SK-N-SH (cell line): Measurements from ENCODE around the gene ZBTB8OS. TPM values are rescaled to one million over a fixed set of nuclear protein-coding genes. Genes with fewer than 3 reads are reported as not detected.
A peak's percentile ranks its signal among the peaks of the same experiment; 100 is the strongest.

Source experiments
- CTCF ChIA-PET: fragments of 300-600, 350-600 bp; formaldehyde crosslinking; extraction: SDS; loops from one replicate; lab custom pipeline; 2021; lab: Yijun Ruan, JAX
- POLR2A ChIA-PET: fragments of 350-600 bp; sonication (Branson Sonifier 250); formaldehyde crosslinking; extraction: SDS; loops from one replicate; lab custom pipeline; 2020; ENCODE audit warnings: antibody characterized with exemption, inconsistent platforms; lab: Yijun Ruan, JAX
- DNase-seq: peaks from one replicate; pipeline ENCODE4 v3.0.0; 2012
- H2AFZ ChIP-seq: fragments of 200-600 bp; sonication (generic); 2 replicates; pipeline ENCODE4 v1.8.1; 2016; ENCODE audit warnings: antibody characterized with exemption, mild to moderate bottlenecking, low read depth
- H3F3A ChIP-seq: fragments of 200-600 bp; sonication (generic); replicated peaks from 2 replicates; pipeline ENCODE3; 2016; ENCODE audit warnings: antibody characterized with exemption, mild to moderate bottlenecking; ENCODE audit not compliant: insufficient read depth
- H3K27ac ChIP-seq, 2 experiments: fragments of 200-500 bp in 1 of 2; fragments of 200-600 bp in 1 of 2; sonication (Bioruptor generic) in 1 of 2; sonication (generic), shearing (Covaris generic) in 1 of 2; 2 replicates each; pipeline versions ENCODE4 v1.5.1 to v1.6.1; 2014 to 2016; ENCODE audit warnings: low read depth in 2 of 2, inconsistent platforms in 1 of 2, low read length in 1 of 2, mild to moderate bottlenecking in 1 of 2, mixed read lengths in 1 of 2
- H3K27me3 ChIP-seq: fragments of 200-600 bp; sonication (generic), shearing (Covaris generic); 2 replicates; pipeline ENCODE4 v1.6.1; 2016; ENCODE audit warnings: mixed run types; ENCODE audit not compliant: insufficient read depth
- H3K36me3 ChIP-seq, 2 experiments: fragments of 200-500 bp in 1 of 2; fragments of 200-600 bp in 1 of 2; sonication (Bioruptor generic) in 1 of 2; sonication (generic) in 1 of 2; replicated peaks in 1 of 2; 2 replicates each; pipeline versions ENCODE3 to v1.5.1; 2014 to 2016; ENCODE audit warnings: low read length in 1 of 2, mild to moderate bottlenecking in 1 of 2; ENCODE audit not compliant: insufficient read depth in 2 of 2, control insufficient read depth in 1 of 2
- H3K4me1 ChIP-seq, 2 experiments: fragments of 200-500 bp in 1 of 2; fragments of 200-600 bp in 1 of 2; sonication (Bioruptor generic) in 1 of 2; sonication (generic), shearing (Covaris generic) in 1 of 2; 2 replicates each; pipeline versions ENCODE4 v1.5.1 to v1.6.1; 2014 to 2016; ENCODE audit warnings: low read depth in 1 of 2, low read length in 1 of 2, mixed run types in 1 of 2; ENCODE audit not compliant: insufficient read depth in 2 of 2, control insufficient read depth in 1 of 2
- H3K4me2 ChIP-seq: fragments of 200-600 bp; sonication (generic), shearing (Covaris generic); 2 replicates; pipeline ENCODE4 v1.6.1; 2017; ENCODE audit warnings: mixed run types
- H3K4me3 ChIP-seq, 2 experiments: fragments of 200-500 bp in 1 of 2; fragments of 200-600 bp in 1 of 2; sonication (Bioruptor generic) in 1 of 2; sonication (generic), shearing (Covaris generic) in 1 of 2; 2 replicates each; pipeline versions ENCODE4 v1.5.1 to v1.8.1; 2014 to 2016; ENCODE audit warnings: low read depth in 2 of 2, inconsistent platforms in 1 of 2, low read length in 1 of 2, mild to moderate bottlenecking in 1 of 2, mixed read lengths in 1 of 2, moderate library complexity in 1 of 2
- H3K79me2 ChIP-seq: fragments of 200-600 bp; sonication (generic); 2 replicates; pipeline ENCODE4 v1.8.1; 2017; ENCODE audit warnings: mild to moderate bottlenecking; ENCODE audit not compliant: insufficient read depth
- H3K9ac ChIP-seq: fragments of 200-600 bp; sonication (generic); 2 replicates; pipeline ENCODE4 v1.6.1; 2017; ENCODE audit warnings: mixed run types
- H3K9me2 ChIP-seq: fragments of 200-600 bp; sonication (generic); 2 replicates; pipeline ENCODE4 v1.6.1; 2017; ENCODE audit warnings: mixed run types
- H3K9me3 ChIP-seq: fragments of 200-600 bp; sonication (generic); 2 replicates; pipeline ENCODE4 v1.6.1; 2017; ENCODE audit warnings: mixed run types, mild to moderate bottlenecking, moderate library complexity
- H4K20me1 ChIP-seq: fragments of 200-600 bp; sonication (generic); 2 replicates; pipeline ENCODE4 v1.6.1; 2017; ENCODE audit warnings: mild to moderate bottlenecking, mixed run types; ENCODE audit not compliant: insufficient read depth
- CHD2 ChIP-seq: fragments of 150-350 bp; IDR thresholded peaks from 2 replicates; pipeline ENCODE4 v1.6.1; 2018; ENCODE audit warnings: low read length; ENCODE audit not compliant: partially characterized antibody
- ELF1 ChIP-seq: IDR thresholded peaks from 2 replicates; pipeline ENCODE4 v1.4.0; 2012
- EZH2phosphoT487 ChIP-seq: fragments of 200-600 bp; sonication (generic); IDR thresholded peaks from 2 replicates; pipeline ENCODE4 v1.6.1; 2017; ENCODE audit warnings: low read depth, mixed run types, mild to moderate bottlenecking, antibody characterized with exemption, moderate library complexity, borderline replicate concordance
- FOXM1 ChIP-seq: IDR thresholded peaks from 2 replicates; pipeline ENCODE4 v1.4.0; 2012; ENCODE audit warnings: low read depth, mild to moderate bottlenecking
- GATA2 ChIP-seq: sonication (generic); formaldehyde crosslinking; IDR thresholded peaks from 2 replicates; pipeline ENCODE4 v1.5.0; 2020; ENCODE audit warnings: mild to moderate bottlenecking, missing genetic modification reagents
- MEF2A ChIP-seq: IDR thresholded peaks from 2 replicates; pipeline ENCODE4 v1.4.0; 2012; ENCODE audit warnings: low read depth, borderline replicate concordance
- MXI1 ChIP-seq: IDR thresholded peaks from 2 replicates; pipeline ENCODE4 v1.6.1; 2012; ENCODE audit warnings: mild to moderate bottlenecking, low read depth, low read length, improper control_type of control experiment
- RAD21 ChIP-seq: IDR thresholded peaks from 2 replicates; pipeline ENCODE4 v1.6.1; 2012; ENCODE audit warnings: mild to moderate bottlenecking, low read length
- RCOR1 ChIP-seq: fragments of 150-350 bp; IDR thresholded peaks from 2 replicates; pipeline ENCODE4 v1.6.1; 2017; ENCODE audit warnings: antibody characterized with exemption, low read length
- RXRA ChIP-seq: IDR thresholded peaks from 2 replicates; pipeline ENCODE4 v1.4.0; 2012; ENCODE audit warnings: low read depth, mild to moderate bottlenecking, borderline replicate concordance
- SIN3A ChIP-seq: IDR thresholded peaks from 2 replicates; pipeline ENCODE4 v1.6.1; 2012; ENCODE audit warnings: low read depth, mild to moderate bottlenecking, low read length, moderate library complexity, borderline replicate concordance
- TCF12 ChIP-seq: IDR thresholded peaks from 2 replicates; pipeline ENCODE4 v1.4.0; 2012
- YY1 ChIP-seq: IDR thresholded peaks from 2 replicates; pipeline ENCODE4 v1.4.0; 2012; ENCODE audit warnings: low read depth, mild to moderate bottlenecking
- WGBS: methylation state at CpG from one replicate; pipeline ENCODE4 v1.1.6; 2017; ENCODE audit warnings: low lambda C conversion rate; 5-methylcytosine and 5-hydroxymethylcytosine counted together
- polyA plus RNA-seq, 3 experiments: library from polyadenylated mRNA; depleted of rRNA; stranded (reverse); fragments of >200 nt; gene quantifications; 2 replicates each; pipeline ENCODE4 v1.2.3, GENCODE V29; 2012
- TF ChIP-seq, protein P1 (sequence below): IDR thresholded peaks from 2 replicates; pipeline ENCODE4 v1.4.0; 2012; ENCODE audit warnings: low read depth, borderline replicate concordance
- TF ChIP-seq, protein P2 (sequence below): fragments of 150-350 bp; IDR thresholded peaks from 2 replicates; pipeline ENCODE4 v1.6.1; 2016; ENCODE audit warnings: mild to moderate bottlenecking, low read depth, low read length
- TF ChIP-seq, protein P3 (sequence below): fragments of 200-600 bp; sonication (generic); IDR thresholded peaks from 2 replicates; pipeline ENCODE4 v1.6.1; 2017; ENCODE audit warnings: antibody characterized with exemption, mild to moderate bottlenecking, moderate library complexity
- TF ChIP-seq, protein P4 (sequence below): IDR thresholded peaks from 2 replicates; pipeline ENCODE4 v1.6.1; 2012; ENCODE audit warnings: mild to moderate bottlenecking, low read depth, low read length, moderate library complexity
- TF ChIP-seq, protein P5 (sequence below): IDR thresholded peaks from 2 replicates; pipeline ENCODE4; 2012
- TF ChIP-seq, protein P6 (sequence below): fragments of 150-350 bp; IDR thresholded peaks from 2 replicates; pipeline ENCODE4 v1.6.1; 2017; ENCODE audit warnings: antibody characterized with exemption, low read length, low read depth, borderline replicate concordance

The ZBTB8OS gene
- polyA plus RNA-seq, 1 of the 3 experiments (the other 2 are of a cell fraction), result 59.2 TPM

DNA sequence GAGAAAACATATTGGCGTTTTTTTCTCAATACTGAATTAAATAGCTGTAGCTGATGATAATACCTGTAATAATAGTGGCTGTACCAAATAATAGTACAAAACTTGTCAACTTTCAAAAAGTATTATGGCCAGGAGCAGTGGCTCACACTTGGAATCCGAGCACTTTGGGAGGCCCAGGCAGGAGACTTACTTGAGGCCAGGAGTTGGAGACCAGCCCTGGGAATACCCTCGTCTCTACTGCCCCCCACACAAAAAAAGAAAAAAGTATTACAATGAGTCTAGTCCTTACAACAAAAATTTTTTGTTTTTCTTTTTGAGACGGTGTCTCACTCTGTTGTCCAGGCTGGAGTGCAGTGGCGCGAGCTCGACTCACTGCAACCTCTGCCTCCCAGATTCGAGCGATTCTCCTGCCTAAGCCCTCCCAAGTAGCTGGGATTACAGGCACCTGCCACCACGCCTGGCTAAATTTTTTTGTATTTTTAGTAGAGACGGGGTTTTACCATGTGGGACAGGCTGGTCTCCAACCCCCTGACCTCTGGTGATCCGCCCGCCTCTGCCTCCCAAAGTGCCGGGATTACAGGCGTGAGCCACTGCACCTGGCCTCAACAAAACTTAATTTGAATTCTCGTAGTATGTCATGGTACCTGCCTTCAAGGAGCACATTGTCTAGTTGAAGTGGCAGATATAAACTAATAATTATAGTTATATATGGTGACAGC, 2.1 kb upstream of the ZBTB8OS start:
- Histone ChIP-seq H3K4me3 (peak overlapping the region; percentile 77 to 79), H3K9me3 (no peaks in the 10 kb centered on the region), H3K4me1 (peaks cover 4 to 13% of the 10 kb centered on the region in 2 experiments; a peak in 3 of 4 replicates), H3K27me3 (no peaks in the 10 kb centered on the region), H4K20me1 (0 out of 2 replicates have a peak, but pooled peaks cover 7% of the 10 kb centered on the region), H3K9ac (peak overlapping the region; percentile 93; the same call in 1 of the 2 replicates), H3K4me2 (peak overlapping the region; percentile 88), H3K27ac (peak overlapping the region in 1 of 2 experiments; percentile 99; a peak in 2 of 4 replicates), H3K9me2 (no peaks in the 10 kb centered on the region), H3K79me2 (peaks cover 90% of the 10 kb centered on the region), H3K36me3 (peaks cover 34 to 50% of the 10 kb centered on the region in 2 experiments), H2AFZ (no peak overlapping the region), H3F3A (peaks cover 19% of the 10 kb centered on the region)
- POLR2A ChIA-PET, result no interaction called here
- no peak for DNase-seq
- WGBS, result 82% methylated on average over 16 of the region's 16 CpGs
- CTCF ChIA-PET, result interaction anchor here (0.6 to 2.4 kb wide), 3 partner anchors 60 to 252 kb away, joined by 3 to 7 read pairs (median 6); no protein-coding TSS in a partner anchor
- TF ChIP-seq RXRA (no peak), TCF12 (no peak), FOXM1 (no peak), YY1 (no peak), MXI1 (no peak), MEF2A (no peak), CHD2 (no peak), GATA2 (CRISPR knock-in tag) (no peak), RCOR1 (no peak), SIN3A (no peak), RAD21 (no peak), EZH2phosphoT487 (no peak), ELF1 (no peak)
- TF ChIP-seq, protein P1, sequence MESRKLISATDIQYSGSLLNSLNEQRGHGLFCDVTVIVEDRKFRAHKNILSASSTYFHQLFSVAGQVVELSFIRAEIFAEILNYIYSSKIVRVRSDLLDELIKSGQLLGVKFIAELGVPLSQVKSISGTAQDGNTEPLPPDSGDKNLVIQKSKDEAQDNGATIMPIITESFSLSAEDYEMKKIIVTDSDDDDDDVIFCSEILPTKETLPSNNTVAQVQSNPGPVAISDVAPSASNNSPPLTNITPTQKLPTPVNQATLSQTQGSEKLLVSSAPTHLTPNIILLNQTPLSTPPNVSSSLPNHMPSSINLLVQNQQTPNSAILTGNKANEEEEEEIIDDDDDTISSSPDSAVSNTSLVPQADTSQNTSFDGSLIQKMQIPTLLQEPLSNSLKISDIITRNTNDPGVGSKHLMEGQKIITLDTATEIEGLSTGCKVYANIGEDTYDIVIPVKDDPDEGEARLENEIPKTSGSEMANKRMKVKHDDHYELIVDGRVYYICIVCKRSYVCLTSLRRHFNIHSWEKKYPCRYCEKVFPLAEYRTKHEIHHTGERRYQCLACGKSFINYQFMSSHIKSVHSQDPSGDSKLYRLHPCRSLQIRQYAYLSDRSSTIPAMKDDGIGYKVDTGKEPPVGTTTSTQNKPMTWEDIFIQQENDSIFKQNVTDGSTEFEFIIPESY, result no peak
- TF ChIP-seq, protein P2, sequence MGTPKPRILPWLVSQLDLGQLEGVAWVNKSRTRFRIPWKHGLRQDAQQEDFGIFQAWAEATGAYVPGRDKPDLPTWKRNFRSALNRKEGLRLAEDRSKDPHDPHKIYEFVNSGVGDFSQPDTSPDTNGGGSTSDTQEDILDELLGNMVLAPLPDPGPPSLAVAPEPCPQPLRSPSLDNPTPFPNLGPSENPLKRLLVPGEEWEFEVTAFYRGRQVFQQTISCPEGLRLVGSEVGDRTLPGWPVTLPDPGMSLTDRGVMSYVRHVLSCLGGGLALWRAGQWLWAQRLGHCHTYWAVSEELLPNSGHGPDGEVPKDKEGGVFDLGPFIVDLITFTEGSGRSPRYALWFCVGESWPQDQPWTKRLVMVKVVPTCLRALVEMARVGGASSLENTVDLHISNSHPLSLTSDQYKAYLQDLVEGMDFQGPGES, result no peak
- TF ChIP-seq, protein P3, sequence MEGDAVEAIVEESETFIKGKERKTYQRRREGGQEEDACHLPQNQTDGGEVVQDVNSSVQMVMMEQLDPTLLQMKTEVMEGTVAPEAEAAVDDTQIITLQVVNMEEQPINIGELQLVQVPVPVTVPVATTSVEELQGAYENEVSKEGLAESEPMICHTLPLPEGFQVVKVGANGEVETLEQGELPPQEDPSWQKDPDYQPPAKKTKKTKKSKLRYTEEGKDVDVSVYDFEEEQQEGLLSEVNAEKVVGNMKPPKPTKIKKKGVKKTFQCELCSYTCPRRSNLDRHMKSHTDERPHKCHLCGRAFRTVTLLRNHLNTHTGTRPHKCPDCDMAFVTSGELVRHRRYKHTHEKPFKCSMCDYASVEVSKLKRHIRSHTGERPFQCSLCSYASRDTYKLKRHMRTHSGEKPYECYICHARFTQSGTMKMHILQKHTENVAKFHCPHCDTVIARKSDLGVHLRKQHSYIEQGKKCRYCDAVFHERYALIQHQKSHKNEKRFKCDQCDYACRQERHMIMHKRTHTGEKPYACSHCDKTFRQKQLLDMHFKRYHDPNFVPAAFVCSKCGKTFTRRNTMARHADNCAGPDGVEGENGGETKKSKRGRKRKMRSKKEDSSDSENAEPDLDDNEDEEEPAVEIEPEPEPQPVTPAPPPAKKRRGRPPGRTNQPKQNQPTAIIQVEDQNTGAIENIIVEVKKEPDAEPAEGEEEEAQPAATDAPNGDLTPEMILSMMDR, result no peak
- TF ChIP-seq, protein P4, sequence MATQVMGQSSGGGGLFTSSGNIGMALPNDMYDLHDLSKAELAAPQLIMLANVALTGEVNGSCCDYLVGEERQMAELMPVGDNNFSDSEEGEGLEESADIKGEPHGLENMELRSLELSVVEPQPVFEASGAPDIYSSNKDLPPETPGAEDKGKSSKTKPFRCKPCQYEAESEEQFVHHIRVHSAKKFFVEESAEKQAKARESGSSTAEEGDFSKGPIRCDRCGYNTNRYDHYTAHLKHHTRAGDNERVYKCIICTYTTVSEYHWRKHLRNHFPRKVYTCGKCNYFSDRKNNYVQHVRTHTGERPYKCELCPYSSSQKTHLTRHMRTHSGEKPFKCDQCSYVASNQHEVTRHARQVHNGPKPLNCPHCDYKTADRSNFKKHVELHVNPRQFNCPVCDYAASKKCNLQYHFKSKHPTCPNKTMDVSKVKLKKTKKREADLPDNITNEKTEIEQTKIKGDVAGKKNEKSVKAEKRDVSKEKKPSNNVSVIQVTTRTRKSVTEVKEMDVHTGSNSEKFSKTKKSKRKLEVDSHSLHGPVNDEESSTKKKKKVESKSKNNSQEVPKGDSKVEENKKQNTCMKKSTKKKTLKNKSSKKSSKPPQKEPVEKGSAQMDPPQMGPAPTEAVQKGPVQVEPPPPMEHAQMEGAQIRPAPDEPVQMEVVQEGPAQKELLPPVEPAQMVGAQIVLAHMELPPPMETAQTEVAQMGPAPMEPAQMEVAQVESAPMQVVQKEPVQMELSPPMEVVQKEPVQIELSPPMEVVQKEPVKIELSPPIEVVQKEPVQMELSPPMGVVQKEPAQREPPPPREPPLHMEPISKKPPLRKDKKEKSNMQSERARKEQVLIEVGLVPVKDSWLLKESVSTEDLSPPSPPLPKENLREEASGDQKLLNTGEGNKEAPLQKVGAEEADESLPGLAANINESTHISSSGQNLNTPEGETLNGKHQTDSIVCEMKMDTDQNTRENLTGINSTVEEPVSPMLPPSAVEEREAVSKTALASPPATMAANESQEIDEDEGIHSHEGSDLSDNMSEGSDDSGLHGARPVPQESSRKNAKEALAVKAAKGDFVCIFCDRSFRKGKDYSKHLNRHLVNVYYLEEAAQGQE, result no peak
- TF ChIP-seq, protein P5, sequence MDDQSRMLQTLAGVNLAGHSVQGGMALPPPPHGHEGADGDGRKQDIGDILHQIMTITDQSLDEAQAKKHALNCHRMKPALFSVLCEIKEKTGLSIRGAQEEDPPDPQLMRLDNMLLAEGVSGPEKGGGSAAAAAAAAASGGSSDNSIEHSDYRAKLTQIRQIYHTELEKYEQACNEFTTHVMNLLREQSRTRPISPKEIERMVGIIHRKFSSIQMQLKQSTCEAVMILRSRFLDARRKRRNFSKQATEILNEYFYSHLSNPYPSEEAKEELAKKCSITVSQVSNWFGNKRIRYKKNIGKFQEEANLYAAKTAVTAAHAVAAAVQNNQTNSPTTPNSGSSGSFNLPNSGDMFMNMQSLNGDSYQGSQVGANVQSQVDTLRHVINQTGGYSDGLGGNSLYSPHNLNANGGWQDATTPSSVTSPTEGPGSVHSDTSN, result no peak
- TF ChIP-seq, protein P6, sequence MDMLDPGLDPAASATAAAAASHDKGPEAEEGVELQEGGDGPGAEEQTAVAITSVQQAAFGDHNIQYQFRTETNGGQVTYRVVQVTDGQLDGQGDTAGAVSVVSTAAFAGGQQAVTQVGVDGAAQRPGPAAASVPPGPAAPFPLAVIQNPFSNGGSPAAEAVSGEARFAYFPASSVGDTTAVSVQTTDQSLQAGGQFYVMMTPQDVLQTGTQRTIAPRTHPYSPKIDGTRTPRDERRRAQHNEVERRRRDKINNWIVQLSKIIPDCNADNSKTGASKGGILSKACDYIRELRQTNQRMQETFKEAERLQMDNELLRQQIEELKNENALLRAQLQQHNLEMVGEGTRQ, result no peak
